Smooth muscle cell (in vitro differentiated cells): Measurements from ENCODE around the gene NIP7. TPM values are rescaled to one million over a fixed set of nuclear protein-coding genes. Genes with fewer than 3 reads are reported as not detected.

ENCODE experiments used
- DNase-seq: peaks from one replicate; lab custom pipeline; 2025; ENCODE audit not compliant: unreplicated experiment; lab: John Stamatoyannopoulos, UW
- H2AFZ ChIP-seq: fragments of 200-600 bp; sonication (generic); 2 replicates; pipeline ENCODE4 v1.6.0; 2016; ENCODE audit warnings: antibody characterized with exemption, low read depth, mild to moderate bottlenecking
- H3F3A ChIP-seq: fragments of 200-600 bp; sonication (generic); 2 replicates; pipeline ENCODE4 v1.6.0; 2017; ENCODE audit warnings: antibody characterized with exemption, low read depth
- H3K27ac ChIP-seq: fragments of 200-600 bp; sonication (generic); 2 replicates; pipeline ENCODE4 v1.5.1; 2016; ENCODE audit warnings: low read depth, mild to moderate bottlenecking
- H3K27me3 ChIP-seq: fragments of 200-600 bp; sonication (generic); 2 replicates; pipeline ENCODE4 v1.6.1; 2016; ENCODE audit warnings: low read depth, mild to moderate bottlenecking
- H3K36me3 ChIP-seq: fragments of 200-600 bp; sonication (generic); 2 replicates; pipeline ENCODE4 v1.5.1; 2016; ENCODE audit warnings: low read depth
- H3K4me1 ChIP-seq: fragments of 200-600 bp; sonication (generic); 2 replicates; pipeline ENCODE4 v1.5.1; 2016; ENCODE audit warnings: low read depth
- H3K4me2 ChIP-seq: fragments of 200-600 bp; sonication (generic); 2 replicates; pipeline ENCODE4 v1.6.0; 2016; ENCODE audit warnings: mild to moderate bottlenecking
- H3K4me3 ChIP-seq: fragments of 200-600 bp; sonication (generic); 2 replicates; pipeline ENCODE4 v1.5.1; 2016; ENCODE audit warnings: mild to moderate bottlenecking
- H3K79me2 ChIP-seq: fragments of 200-600 bp; sonication (generic); 2 replicates; pipeline ENCODE4 v1.6.0; 2016; ENCODE audit warnings: low read depth, mild to moderate bottlenecking
- H3K9ac ChIP-seq: fragments of 200-600 bp; sonication (generic); 2 replicates; pipeline ENCODE4 v1.6.0; 2016; ENCODE audit warnings: low read depth
- H3K9me3 ChIP-seq: fragments of 200-600 bp; sonication (generic); replicated peaks from 2 replicates; pipeline ENCODE4 v1.5.1; 2016; ENCODE audit warnings: low read depth
- H4K20me1 ChIP-seq: fragments of 200-600 bp; sonication (generic); 2 replicates; pipeline ENCODE4 v1.6.0; 2016; ENCODE audit warnings: low read depth
- WGBS: methylation state at CpG from one replicate; pipeline ENCODE4 v1.1.7; 2016; ENCODE audit warnings: low lambda C conversion rate; 5-methylcytosine and 5-hydroxymethylcytosine counted together
- polyA plus RNA-seq: library from polyadenylated mRNA; unstranded; fragments of >200 nt; fragmentation: Nextera tagmentation; extraction: Ambion mirVana; gene quantifications from 2 replicates; pipeline ENCODE4 v1.2.1, GENCODE V29; 2016
- total RNA-seq: library from RNA; depleted of rRNA; stranded (reverse); fragments of >200 nt; gene quantifications from 2 replicates; pipeline ENCODE4 v1.2.3, GENCODE V29; 2014
- TF ChIP-seq, protein P1 (sequence below): fragments of 200-600 bp; sonication (generic); IDR thresholded peaks from 2 replicates; pipeline ENCODE4 v1.5.1; 2017; ENCODE audit warnings: borderline replicate concordance, mild to moderate bottlenecking, antibody characterized with exemption; ENCODE audit not compliant: insufficient read depth, poor library complexity, severe bottlenecking

NIP7 gene
- total and polyA plus RNA-seq, 2 experiments from 2014 or later, result 17.0 to 20.3 TPM

- Histone ChIP-seq H3K27me3 (no peaks in the 10 kb centered on the region), H3K4me1 (peaks cover 16% of the 10 kb centered on the region), H3K4me2 (peak overlapping the region; percentile 92), H3K4me3 (peak overlapping the region; percentile 82), H2AFZ (no peak overlapping the region), H3K27ac (peak overlapping the region; percentile 87), H4K20me1 (peaks cover 33% of the 10 kb centered on the region), H3K79me2 (peaks cover 38% of the 10 kb centered on the region), H3K9ac (peak overlapping the region; percentile 74), H3K9me3 (no peaks in the 10 kb centered on the region), H3K36me3 (no peaks in the 10 kb centered on the region), H3F3A (peaks cover 3% of the 10 kb centered on the region)
- WGBS, result 9% methylated on average over 67 of the region's 77 CpGs
- TF ChIP-seq, protein P1, sequence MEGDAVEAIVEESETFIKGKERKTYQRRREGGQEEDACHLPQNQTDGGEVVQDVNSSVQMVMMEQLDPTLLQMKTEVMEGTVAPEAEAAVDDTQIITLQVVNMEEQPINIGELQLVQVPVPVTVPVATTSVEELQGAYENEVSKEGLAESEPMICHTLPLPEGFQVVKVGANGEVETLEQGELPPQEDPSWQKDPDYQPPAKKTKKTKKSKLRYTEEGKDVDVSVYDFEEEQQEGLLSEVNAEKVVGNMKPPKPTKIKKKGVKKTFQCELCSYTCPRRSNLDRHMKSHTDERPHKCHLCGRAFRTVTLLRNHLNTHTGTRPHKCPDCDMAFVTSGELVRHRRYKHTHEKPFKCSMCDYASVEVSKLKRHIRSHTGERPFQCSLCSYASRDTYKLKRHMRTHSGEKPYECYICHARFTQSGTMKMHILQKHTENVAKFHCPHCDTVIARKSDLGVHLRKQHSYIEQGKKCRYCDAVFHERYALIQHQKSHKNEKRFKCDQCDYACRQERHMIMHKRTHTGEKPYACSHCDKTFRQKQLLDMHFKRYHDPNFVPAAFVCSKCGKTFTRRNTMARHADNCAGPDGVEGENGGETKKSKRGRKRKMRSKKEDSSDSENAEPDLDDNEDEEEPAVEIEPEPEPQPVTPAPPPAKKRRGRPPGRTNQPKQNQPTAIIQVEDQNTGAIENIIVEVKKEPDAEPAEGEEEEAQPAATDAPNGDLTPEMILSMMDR, result no peak
- no peak for DNase-seq
These were observed 9.9 kb upstream of the NIP7 start for GRCh38 chr16:69329369-69330285.

GRCh38 chr16:69330286-69331109 lies 9.1 kb upstream of the NIP7 start, which contains the start of gene PDF:
TSS of gene PDF (minus strand) at chr16:69330588. CDS start at chr16:69330570, 18 bp downstream.
- Histone ChIP-seq H3K9me3 (no peaks in the 10 kb centered on the region), H2AFZ (peak within 1 kb of the TSS; percentile 62), H3K27me3 (no peaks in the 10 kb centered on the region), H3K4me3 (peak within 1 kb of the TSS; percentile 82), H3K79me2 (peaks cover 36% of the 10 kb centered on the region), H3K9ac (peak within 1 kb of the TSS; percentile 78), H3K27ac (peak within 1 kb of the TSS; percentile 87), H3K4me2 (peak within 1 kb of the TSS; percentile 92), H3K36me3 (no peaks in the 10 kb centered on the region), H3F3A (peaks cover 3% of the 10 kb centered on the region), H3K4me1 (peaks cover 16% of the 10 kb centered on the region), H4K20me1 (peaks cover 27% of the 10 kb centered on the region)
- WGBS, result 2% methylated on average over 69 of the region's 93 CpGs
- TF ChIP-seq, protein P1, result no peak
- DNase-seq, result peak; percentile 80

GRCh38 chr16:69334696-69335095 lies 4.9 kb upstream of the NIP7 start:
- 98% methylated on average over 9 of the region's 9 CpGs for WGBS
- no peaks in the 10 kb centered on the region for H3K27me3 ChIP-seq
- H3K9ac ChIP-seq, result no peak overlapping the region
- no peak overlapping the region for H3K4me3 ChIP-seq
- H3K9me3 ChIP-seq, result no peaks in the 10 kb centered on the region
- H2AFZ ChIP-seq, result no peak overlapping the region
- no peak overlapping the region for H3K4me2 ChIP-seq
- no peaks in the 10 kb centered on the region for H3F3A ChIP-seq
- H3K79me2 ChIP-seq, result peaks cover 17% of the 10 kb centered on the region
- no peak overlapping the region for H3K27ac ChIP-seq
- H3K4me1 ChIP-seq, result peaks cover 9% of the 10 kb centered on the region
- no peaks in the 10 kb centered on the region for H4K20me1 ChIP-seq
- no peaks in the 10 kb centered on the region for H3K36me3 ChIP-seq
- TF ChIP-seq, protein P1, result no peak
- no peak for DNase-seq
